OCI-LY1 (cell line): Measurements from ENCODE around the gene GPR108.

Experiments used
- H2AFZ ChIP-seq: fragments of 200-600 bp; sonication (generic), shearing (Covaris generic); 2 replicates; pipeline ENCODE4 v1.6.0; 2014; ENCODE audit warnings: antibody characterized with exemption, mild to moderate bottlenecking, low read length
- H3F3A ChIP-seq: fragments of 200-600 bp; sonication (generic), shearing (Covaris generic); 2 replicates; pipeline ENCODE4 v1.6.0; 2014; ENCODE audit warnings: mild to moderate bottlenecking, antibody characterized with exemption, low read length, moderate library complexity; ENCODE audit not compliant: insufficient read depth
- H3K27ac ChIP-seq: fragments of 200-600 bp; sonication (generic); 2 replicates; pipeline ENCODE4 v1.5.1; 2014; ENCODE audit warnings: low read length, mixed run types, mild to moderate bottlenecking, low read depth; ENCODE audit not compliant: poor library complexity, severe bottlenecking
- H3K27me3 ChIP-seq: fragments of 200-600 bp; sonication (generic); 2 replicates; pipeline ENCODE4 v1.6.0; 2014; ENCODE audit warnings: antibody characterized with exemption, mild to moderate bottlenecking, low read length, moderate library complexity; ENCODE audit not compliant: insufficient read depth
- H3K36me3 ChIP-seq: fragments of 200-600 bp; sonication (generic); 2 replicates; pipeline ENCODE4 v1.6.1; 2014; ENCODE audit warnings: mild to moderate bottlenecking, antibody characterized with exemption, low read length, moderate library complexity, mixed read lengths; ENCODE audit not compliant: insufficient read depth
- H3K4me1 ChIP-seq: fragments of 200-600 bp; sonication (generic); 2 replicates; pipeline ENCODE4 v1.5.1; 2014; ENCODE audit warnings: mild to moderate bottlenecking, low read length, moderate library complexity; ENCODE audit not compliant: insufficient read depth, severe bottlenecking
- H3K4me2 ChIP-seq: fragments of 200-600 bp; sonication (generic), shearing (Covaris generic); 2 replicates; pipeline ENCODE4 v1.6.1; 2014; ENCODE audit warnings: low read length
- H3K4me3 ChIP-seq: fragments of 200-600 bp; sonication (generic); 2 replicates; pipeline ENCODE4 v1.5.1; 2014; ENCODE audit warnings: low read length, low read depth, mild to moderate bottlenecking, mixed read lengths; ENCODE audit not compliant: poor library complexity, severe bottlenecking
- H3K79me2 ChIP-seq: fragments of 200-600 bp; shearing (Covaris generic); 2 replicates; pipeline ENCODE4 v1.6.1; 2016; ENCODE audit warnings: mixed run types, low read length, mixed read lengths; ENCODE audit not compliant: insufficient read depth
- H3K9ac ChIP-seq: fragments of 200-600 bp; sonication (generic), shearing (Covaris generic); 2 replicates; pipeline ENCODE4 v1.6.1; 2014; ENCODE audit warnings: mild to moderate bottlenecking, low read length, mixed read lengths
- H3K9me2 ChIP-seq: fragments of 200-600 bp; sonication (generic), shearing (Covaris generic); 2 replicates; pipeline ENCODE4 v1.6.1; 2014; ENCODE audit warnings: low read depth, mild to moderate bottlenecking, low read length, mixed read lengths
- H3K9me3 ChIP-seq: fragments of 200-600 bp; shearing (Covaris generic); 2 replicates; pipeline ENCODE4 v1.6.1; 2014; ENCODE audit warnings: low read length, mixed read lengths
- H4K20me1 ChIP-seq: fragments of 200-600 bp; sonication (generic), shearing (Covaris generic); 2 replicates; pipeline ENCODE4 v1.6.0; 2016; ENCODE audit warnings: mild to moderate bottlenecking, low read length; ENCODE audit not compliant: insufficient read depth
- CTCF ChIP-seq: fragments of 200-600 bp; sonication (generic), shearing (Covaris generic); IDR thresholded peaks from 2 replicates; pipeline ENCODE4 v1.5.1; 2017; ENCODE audit warnings: mild to moderate bottlenecking, antibody characterized with exemption, low read length, moderate library complexity, mixed read lengths
- EZH2 ChIP-seq: fragments of 200-600 bp; sonication (generic), shearing (Covaris generic); IDR thresholded peaks from 2 replicates; pipeline ENCODE4 v1.8.0; 2017; ENCODE audit warnings: borderline replicate concordance, mixed run types, mild to moderate bottlenecking, antibody characterized with exemption, low read length, moderate library complexity, mixed read lengths

The GPR108 gene

GRCh38 chr19:6705931-6706632 lies 31.3 kb downstream of the GPR108 start:
- Histone ChIP-seq H3K36me3 (no peaks in the 10 kb centered on the region), H3K9ac (no peak overlapping the region), H3K4me2 (no peak overlapping the region), H3F3A (no peaks in the 10 kb centered on the region), H2AFZ (no peak overlapping the region), H3K9me3 (no peaks in the 10 kb centered on the region), H3K9me2 (no peaks in the 10 kb centered on the region), H3K27ac (no peak overlapping the region), H4K20me1 (no peaks in the 10 kb centered on the region), H3K4me1 (no peaks in the 10 kb centered on the region), H3K4me3 (no peak overlapping the region), H3K27me3 (peaks cover 4% of the 10 kb centered on the region; the same call in 1 of the 2 replicates), H3K79me2 (no peaks in the 10 kb centered on the region)
- no peak for TF ChIP-seq CTCF
- no peak for TF ChIP-seq EZH2

DNA sequence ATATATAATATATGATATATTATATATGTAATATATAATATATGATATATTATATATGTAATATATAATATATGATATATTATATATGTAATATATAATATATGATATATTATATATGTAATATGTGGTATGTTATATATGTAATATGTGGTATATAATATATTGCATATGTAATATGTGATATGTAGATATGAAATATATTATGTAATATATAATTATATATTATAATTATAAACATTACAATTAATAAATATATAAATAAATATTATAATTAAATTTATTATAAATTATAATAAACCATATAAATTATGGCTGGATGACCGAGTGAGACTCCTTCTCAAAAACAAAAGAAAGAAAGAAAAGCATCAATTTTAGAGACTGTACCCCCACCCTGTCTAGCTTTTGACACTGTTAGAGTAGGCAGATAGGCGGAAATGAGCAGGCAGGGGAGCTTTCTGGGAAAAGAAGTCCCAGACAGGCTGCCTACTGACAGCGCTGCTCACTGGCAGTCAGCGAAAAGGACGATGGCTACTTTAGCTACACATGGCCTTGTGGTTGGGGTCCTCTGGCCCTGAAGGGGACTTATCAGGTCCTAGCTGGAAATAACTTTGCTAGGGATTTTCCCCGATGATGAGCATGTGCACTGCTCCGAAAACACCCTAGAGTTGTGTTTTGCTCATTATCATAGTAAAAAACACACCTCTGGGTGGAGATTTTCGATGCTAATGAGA lies 36.6 kb downstream of the GPR108 start:
- Histone ChIP-seq H3K79me2 (no peaks in the 10 kb centered on the region), H3K9me2 (no peaks in the 10 kb centered on the region), H3K9ac (no peak overlapping the region), H3K27me3 (peaks cover 4% of the 10 kb centered on the region; the same call in 1 of the 2 replicates), H3K9me3 (0 out of 2 replicates have a peak, but pooled peaks cover 3% of the 10 kb centered on the region), H3K4me2 (no peak overlapping the region), H3F3A (no peaks in the 10 kb centered on the region), H4K20me1 (no peaks in the 10 kb centered on the region), H3K27ac (no peak overlapping the region), H3K4me3 (no peak overlapping the region), H3K36me3 (no peaks in the 10 kb centered on the region), H3K4me1 (no peaks in the 10 kb centered on the region), H2AFZ (no peak overlapping the region)
- no peak for TF ChIP-seq EZH2
- TF ChIP-seq CTCF, result no peak

GRCh38 chr19:6699935-6700334 lies 37.4 kb downstream of the GPR108 start:
- Histone ChIP-seq H3K27me3 (peaks cover 4% of the 10 kb centered on the region; the same call in 1 of the 2 replicates), H2AFZ (no peak overlapping the region), H3F3A (no peaks in the 10 kb centered on the region), H3K4me3 (no peak overlapping the region), H3K9me2 (no peaks in the 10 kb centered on the region), H3K79me2 (no peaks in the 10 kb centered on the region), H4K20me1 (no peaks in the 10 kb centered on the region), H3K9me3 (0 out of 2 replicates have a peak, but pooled peaks cover 3% of the 10 kb centered on the region), H3K36me3 (no peaks in the 10 kb centered on the region), H3K27ac (no peak overlapping the region), H3K9ac (no peak overlapping the region), H3K4me1 (no peaks in the 10 kb centered on the region), H3K4me2 (no peak overlapping the region)
- TF ChIP-seq EZH2 (no peak), CTCF (no peak)
